ENCODE results near the gene CPSF4L. TPM values are rescaled to one million over a fixed set of nuclear protein-coding genes. Genes with fewer than 3 reads are reported as not detected.

The CPSF4L gene
- polyA plus RNA-seq, 2 of the 4 experiments (the other 2 are of a cell fraction): 0.13 TPM; not detected in 1

GRCh38 chr17:73262676-73263642 lies 1.3 kb upstream of the CPSF4L start (continued):
- TF ChIP-seq ZFP36 (IDR thresholded peaks at IDR 0.05; ENCODE audit: borderline replicate concordance, partially characterized antibody) (no peak), ATOH8 (CRISPR knock-in tag; IDR thresholded peaks at IDR 0.05; ENCODE audit: low read depth) (no peak)

GRCh38 chr17:73261952-73262675 lies 434 bp upstream of the CPSF4L start:
- Histone ChIP-seq H3K4me1 (no peaks in the 10 kb centered on the region), H3K4me2 (no peak overlapping the region), H3K27ac (0 out of 6 replicates have a peak overlapping the region, but pooled peaks of 1 of the 2 experiments have one; percentile 27), H3K4me3 (no peak overlapping the region), H3K9me3 (no peaks in the 10 kb centered on the region)
- WGBS (ENCODE audit: missing lambda C conversion rate): 82% methylated on average over 19 of the region's 19 CpGs
- peak in 1 of 2 experiments; percentile 17; a peak in 2 of 6 replicates for ATAC-seq
- CTCF ChIA-PET: interaction anchor here (1.1 to 24.4 kb wide), 9 partner anchors 12 to 536 kb away, joined by 3 to 975 read pairs (median 4); no protein-coding TSS in a partner anchor
- DNase-seq (ENCODE audit: low read depth in 1 of 2, low spot score in 1 of 2): no peak
- FAIRE-seq: no peak
- POLR2A ChIA-PET: no interaction called here
- TF ChIP-seq PBX3 (IDR thresholded peaks at IDR 0.05) (no peak), REST (IDR thresholded peaks at IDR 0.05) (no peak), ZFP36 (IDR thresholded peaks at IDR 0.05; ENCODE audit: borderline replicate concordance, partially characterized antibody) (no peak)

GRCh38 chr17:73257516-73257915 lies 4.2 kb downstream of the CPSF4L start:
- ChIA-PET CTCF (interaction anchor here (0.9 to 24.4 kb wide), 7 partner anchors 11 to 113 kb away, joined by 3 to 975 read pairs (median 3); no protein-coding TSS in a partner anchor), POLR2A (interaction anchor here (0.7 kb wide), 1 partner anchor 53 kb away, joined by 4 read pairs; no protein-coding TSS in a partner anchor)
- TF ChIP-seq CTCF (IDR thresholded peaks at IDR 0.05): 0 out of 3 replicates have a peak, but pooled peaks have one; percentile 2
- TF ChIP-seq BCL3 (IDR thresholded peaks at IDR 0.05): no peak
- TF ChIP-seq CHD2 (IDR thresholded peaks at IDR 0.05; ENCODE audit: low read length, partially characterized antibody): no peak
- no peak overlapping the region for H3K27ac ChIP-seq
- FAIRE-seq (no peak), DNase-seq (ENCODE audit: low read depth in 1 of 2, low spot score in 1 of 2) (peak in 1 of 2 experiments; percentile 27), ATAC-seq (no peak)
- no peaks in the 10 kb centered on the region for H3K9me3 ChIP-seq
- WGBS (ENCODE audit: missing lambda C conversion rate): 77% methylated on average over 6 of the region's 6 CpGs
- no peaks in the 10 kb centered on the region for H3K4me1 ChIP-seq
- no peak overlapping the region for H3K4me3 ChIP-seq
- H3K4me2 ChIP-seq: no peak overlapping the region

Measured in A549 (cell line).